Glutamatergic neuron (in vitro differentiated cells): ENCODE data around the gene CIDEC. TPM values are rescaled to one million over a fixed set of nuclear protein-coding genes. Genes with fewer than 3 reads are reported as not detected.

ENCODE experiments used
- DNase-seq: peaks from one replicate; pipeline ENCODE4 v3.0.0; 2022
- H3K27ac Mint-ChIP-seq: one replicate; pipeline ENCODE4 v1.8.0; 2020; ENCODE audit warnings: mild to moderate bottlenecking, mixed read lengths, inconsistent platforms; ENCODE audit not compliant: unreplicated experiment
- H3K27me3 Mint-ChIP-seq: one replicate; pipeline ENCODE4 v1.8.0; 2020; ENCODE audit warnings: mild to moderate bottlenecking, moderate library complexity, mixed read lengths, inconsistent platforms; ENCODE audit not compliant: unreplicated experiment
- H3K36me3 Mint-ChIP-seq: one replicate; pipeline ENCODE4 v1.8.0; 2020; ENCODE audit warnings: mild to moderate bottlenecking, mixed read lengths, inconsistent platforms; ENCODE audit not compliant: unreplicated experiment
- H3K4me1 Mint-ChIP-seq: one replicate; pipeline ENCODE4 v1.8.0; 2020; ENCODE audit warnings: mild to moderate bottlenecking, low read depth, mixed read lengths, inconsistent platforms; ENCODE audit not compliant: unreplicated experiment
- H3K4me3 Mint-ChIP-seq: one replicate; pipeline ENCODE4 v1.8.0; 2020; ENCODE audit warnings: mild to moderate bottlenecking, mixed read lengths, inconsistent platforms; ENCODE audit not compliant: unreplicated experiment
- H3K9me3 Mint-ChIP-seq: one replicate; pipeline ENCODE4 v1.8.0; 2020; ENCODE audit warnings: mild to moderate bottlenecking, moderate library complexity, mixed read lengths, inconsistent platforms; ENCODE audit not compliant: unreplicated experiment
- total RNA-seq: library from RNA; stranded (reverse); fragmentation: NEBNext Ultra II Directional; extraction: Animal tissue kit (Norgen Biotek cat#: 25700); gene quantifications from one replicate; pipeline ENCODE4 v1.2.1, GENCODE V29; 2021; ENCODE audit not compliant: unreplicated experiment
- TF ChIP-seq, protein P1 (sequence below): fragments of 200-600 bp; sonication (generic); IDR thresholded peaks from one replicate; pipeline ENCODE4 v1.5.0; 2021; ENCODE audit not compliant: partially characterized antibody, unreplicated experiment

The CIDEC gene
- total RNA-seq, 1 donor from 2014 or later = not detected

DNA sequence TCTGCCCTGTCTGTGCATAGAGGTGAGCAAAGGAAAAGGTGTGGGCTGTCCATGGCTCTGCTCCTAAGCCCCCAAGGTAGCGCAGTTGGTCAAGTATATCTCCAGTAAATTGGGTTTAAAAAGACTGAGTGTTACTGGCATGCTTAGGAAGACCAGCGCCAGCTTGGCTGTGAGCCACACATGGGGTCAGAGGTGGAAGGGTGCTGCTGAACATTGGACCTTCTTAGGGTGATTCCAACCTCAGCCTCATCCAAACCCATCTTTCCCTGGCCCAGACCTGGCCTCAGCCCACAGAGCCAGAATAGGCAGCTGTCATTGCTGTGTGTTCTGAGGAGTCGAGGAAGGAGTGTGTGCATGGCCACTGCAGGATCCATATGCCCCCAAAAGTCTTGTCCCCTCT, 28.2 kb upstream of the CIDEC start:
- Mint-ChIP-seq H3K27me3 (peaks cover 4% of the 10 kb centered on the region), H3K4me1 (no peaks in the 10 kb centered on the region), H3K27ac (no peak overlapping the region), H3K9me3 (peaks cover 4% of the 10 kb centered on the region), H3K4me3 (no peak overlapping the region), H3K36me3 (peaks cover 6% of the 10 kb centered on the region)
- TF ChIP-seq, protein P1, sequence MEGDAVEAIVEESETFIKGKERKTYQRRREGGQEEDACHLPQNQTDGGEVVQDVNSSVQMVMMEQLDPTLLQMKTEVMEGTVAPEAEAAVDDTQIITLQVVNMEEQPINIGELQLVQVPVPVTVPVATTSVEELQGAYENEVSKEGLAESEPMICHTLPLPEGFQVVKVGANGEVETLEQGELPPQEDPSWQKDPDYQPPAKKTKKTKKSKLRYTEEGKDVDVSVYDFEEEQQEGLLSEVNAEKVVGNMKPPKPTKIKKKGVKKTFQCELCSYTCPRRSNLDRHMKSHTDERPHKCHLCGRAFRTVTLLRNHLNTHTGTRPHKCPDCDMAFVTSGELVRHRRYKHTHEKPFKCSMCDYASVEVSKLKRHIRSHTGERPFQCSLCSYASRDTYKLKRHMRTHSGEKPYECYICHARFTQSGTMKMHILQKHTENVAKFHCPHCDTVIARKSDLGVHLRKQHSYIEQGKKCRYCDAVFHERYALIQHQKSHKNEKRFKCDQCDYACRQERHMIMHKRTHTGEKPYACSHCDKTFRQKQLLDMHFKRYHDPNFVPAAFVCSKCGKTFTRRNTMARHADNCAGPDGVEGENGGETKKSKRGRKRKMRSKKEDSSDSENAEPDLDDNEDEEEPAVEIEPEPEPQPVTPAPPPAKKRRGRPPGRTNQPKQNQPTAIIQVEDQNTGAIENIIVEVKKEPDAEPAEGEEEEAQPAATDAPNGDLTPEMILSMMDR = no peak
- DNase-seq = no peak

DNA sequence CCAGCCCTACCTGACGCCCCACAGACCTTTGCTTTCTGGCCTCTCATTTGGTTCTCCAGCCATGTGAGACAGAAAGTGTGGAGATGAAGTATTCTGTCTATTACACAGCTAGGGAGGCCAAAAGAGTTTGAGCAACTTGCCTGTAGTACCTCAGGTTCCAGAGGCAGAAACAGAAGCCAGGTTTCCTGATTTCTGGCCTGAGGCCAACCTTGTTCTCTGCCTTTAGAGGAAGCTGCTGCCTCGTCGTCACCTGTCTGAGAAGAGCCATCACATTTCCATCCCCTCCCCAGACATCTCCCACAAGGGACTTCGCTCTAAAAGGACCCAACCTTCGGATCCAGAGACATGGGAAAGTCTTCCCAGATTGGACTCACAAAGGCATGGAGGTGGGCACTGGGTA, 26.4 kb upstream of the CIDEC start:
- no peaks in the 10 kb centered on the region for H3K27me3 Mint-ChIP-seq
- H3K36me3 Mint-ChIP-seq = no peaks in the 10 kb centered on the region
- H3K27ac Mint-ChIP-seq = no peak overlapping the region
- H3K9me3 Mint-ChIP-seq = no peaks in the 10 kb centered on the region
- H3K4me3 Mint-ChIP-seq = no peak overlapping the region
- peaks cover 2% of the 10 kb centered on the region for H3K4me1 Mint-ChIP-seq
- DNase-seq = no peak
- TF ChIP-seq, protein P1 = no peak

DNA sequence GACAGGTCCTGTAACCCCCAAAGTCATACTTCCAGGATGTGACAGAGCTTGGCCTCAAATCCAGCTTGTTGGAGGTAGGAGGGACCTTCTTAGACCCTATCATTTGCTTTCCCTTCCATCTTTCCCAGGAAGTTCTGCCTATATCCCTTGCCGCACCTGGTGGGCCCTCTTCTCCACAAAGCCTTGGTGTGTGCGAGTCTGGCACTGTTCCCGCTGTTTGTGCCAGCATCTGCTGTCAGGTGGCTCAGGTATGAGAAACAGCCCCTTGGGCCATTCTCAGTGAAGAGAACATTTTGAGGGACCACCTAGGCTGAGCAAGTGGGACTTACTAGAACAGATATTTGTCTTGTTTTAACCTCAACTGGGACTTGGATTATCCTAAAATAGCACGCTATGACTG, 23.9 kb upstream of the CIDEC start:
- no peaks in the 10 kb centered on the region for H3K9me3 Mint-ChIP-seq
- no peak overlapping the region for H3K4me3 Mint-ChIP-seq
- no peaks in the 10 kb centered on the region for H3K27me3 Mint-ChIP-seq
- H3K36me3 Mint-ChIP-seq = no peaks in the 10 kb centered on the region
- H3K27ac Mint-ChIP-seq = no peak overlapping the region
- TF ChIP-seq, protein P1 = no peak
- peaks cover 2% of the 10 kb centered on the region for H3K4me1 Mint-ChIP-seq
- no peak for DNase-seq

DNA sequence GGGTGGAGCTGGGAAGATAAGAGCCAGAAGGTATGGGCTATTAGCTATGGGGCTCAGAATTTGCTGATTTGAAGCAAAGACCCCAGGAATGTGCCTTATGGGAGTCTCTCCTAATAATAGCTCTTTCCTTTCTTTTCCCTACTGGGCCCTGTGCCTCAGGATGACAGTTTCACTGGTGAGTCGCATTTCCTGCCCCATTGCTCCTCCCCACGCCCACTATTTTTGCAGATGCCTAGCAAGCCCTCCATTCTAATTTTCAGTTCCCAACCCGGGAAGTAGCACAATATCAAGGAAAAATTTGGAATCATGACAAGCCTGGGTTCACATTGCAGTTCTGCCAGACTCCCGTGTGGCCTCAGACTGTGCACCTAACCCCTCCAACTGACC, 23.2 kb upstream of the CIDEC start:
- Mint-ChIP-seq H3K27me3 (peaks cover 5% of the 10 kb centered on the region), H3K9me3 (no peaks in the 10 kb centered on the region), H3K4me3 (no peak overlapping the region), H3K4me1 (peaks cover 2% of the 10 kb centered on the region), H3K27ac (no peak overlapping the region), H3K36me3 (no peaks in the 10 kb centered on the region)
- no peak for DNase-seq
- TF ChIP-seq, protein P1 = no peak

DNA sequence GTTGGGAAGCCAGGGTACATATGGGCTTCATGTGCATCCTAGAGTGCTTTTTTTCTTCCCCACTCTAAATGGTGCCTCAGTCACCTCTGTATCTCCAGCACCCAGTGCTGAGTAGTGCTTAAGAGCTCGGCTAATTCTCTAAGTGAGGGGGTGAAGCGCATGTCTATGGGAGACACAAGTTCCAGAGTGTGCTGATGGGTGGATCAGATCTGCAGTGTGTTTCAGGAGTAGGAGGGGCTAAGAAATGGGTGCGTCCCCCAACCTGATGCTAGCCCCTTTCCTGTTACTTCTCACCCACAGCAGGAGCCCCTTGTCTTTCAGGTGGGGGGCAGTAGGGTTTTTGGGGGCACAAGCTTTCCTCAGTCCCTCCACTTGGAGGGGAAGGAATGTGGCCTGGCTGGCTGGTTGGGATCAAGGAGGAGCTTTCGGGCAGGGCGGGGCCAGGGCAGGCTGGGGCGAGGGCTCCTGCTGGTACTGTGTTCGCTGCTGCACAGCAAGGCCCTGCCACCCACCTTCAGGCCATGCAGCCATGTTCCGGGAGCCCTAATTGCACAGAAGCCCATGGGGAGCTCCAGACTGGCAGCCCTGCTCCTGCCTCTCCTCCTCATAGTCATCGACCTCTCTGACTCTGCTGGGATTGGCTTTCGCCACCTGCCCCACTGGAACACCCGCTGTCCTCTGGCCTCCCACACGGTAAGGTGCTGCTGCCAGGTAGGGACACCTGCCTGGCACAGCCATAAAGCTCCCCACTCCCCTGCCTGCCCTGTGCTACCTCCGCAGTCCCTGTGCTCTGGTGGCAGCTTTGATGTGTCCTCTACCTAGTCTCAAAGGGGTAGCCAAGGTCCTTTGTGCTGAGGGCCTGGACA, 22.6 kb upstream of the CIDEC start, which contains the start of gene IL17RE:
Gene IL17RE (plus strand): TSS at position 477 of the 866 bp plus-strand sequence. CDS start 85 bp downstream, at position 562.
- TF ChIP-seq, protein P1 = no peak
- Mint-ChIP-seq H3K27me3 (peaks cover 5% of the 10 kb centered on the region), H3K36me3 (no peaks in the 10 kb centered on the region), H3K4me1 (peaks cover 2% of the 10 kb centered on the region), H3K9me3 (no peaks in the 10 kb centered on the region), H3K4me3 (no peak within 1 kb of the TSS), H3K27ac (no peak within 1 kb of the TSS)
- no peak for DNase-seq
